DMS53 treated with DMSO at 0.1 percent for 48 hours (cell line): Measurements from ENCODE around the gene STK17A.
"Not testable (repeated sequence)": the region's sequence is repeated elsewhere in the genome, so short reads cannot be mapped to it uniquely, and the experiment has no call there.

Source experiments
- DNase-seq: peaks from one replicate; lab custom pipeline; 2025; ENCODE audit not compliant: unreplicated experiment; lab: John Stamatoyannopoulos, UW

Gene STK17A

DNA sequence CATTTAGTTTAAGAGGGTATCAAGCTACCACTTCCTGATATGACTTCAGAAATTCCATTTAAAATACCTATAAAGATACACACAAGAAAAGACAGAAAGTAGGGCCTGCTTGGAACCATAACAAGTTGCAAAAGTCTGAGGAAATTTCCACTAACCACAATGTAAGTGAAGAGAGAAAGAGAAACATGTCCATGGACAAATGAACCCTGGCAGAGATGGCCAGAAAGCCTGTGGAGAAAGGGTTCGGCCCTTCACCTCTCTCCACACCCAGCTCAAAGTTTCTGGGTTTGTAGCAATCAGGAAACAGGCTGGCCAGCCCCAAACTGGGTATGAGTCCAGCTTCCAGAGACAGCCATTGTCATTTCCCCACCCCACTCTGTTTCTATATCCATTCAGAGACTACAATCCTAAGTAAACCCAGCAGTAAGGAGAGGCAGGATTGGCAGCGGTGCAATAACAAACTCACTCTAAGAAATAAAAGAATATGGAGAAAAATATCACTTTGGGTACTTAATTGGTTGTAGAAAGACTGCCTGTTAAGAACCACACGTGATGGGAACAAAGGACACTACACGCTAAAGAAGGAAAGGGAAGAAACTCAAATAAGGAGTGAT is 71.1 kb downstream of the STK17A start:
- no peak for DNase-seq

DNA sequence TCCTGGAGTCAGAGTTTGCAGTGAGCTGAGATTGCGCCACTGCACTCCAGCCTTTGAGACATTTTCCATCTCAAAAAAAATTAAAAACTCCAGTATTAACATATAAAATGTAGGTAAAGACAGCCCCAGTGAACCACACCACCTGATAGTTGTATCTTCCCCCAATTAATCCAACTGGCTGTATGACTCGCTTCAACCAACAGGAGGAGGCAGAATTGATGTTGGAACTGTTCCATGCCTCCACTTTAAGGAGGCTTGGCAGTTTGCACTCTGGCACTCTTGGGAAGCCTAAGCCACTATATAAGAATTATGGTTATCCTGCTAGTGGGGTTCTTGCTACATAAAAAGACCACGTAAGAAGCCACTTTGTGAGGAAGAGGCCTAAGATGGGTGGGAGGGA is 72.7 kb downstream of the STK17A start:
- no peak for DNase-seq

- DNase-seq, result no peak
Observed at GRCh38 chr7:43656997-43657396, 74.1 kb downstream of the STK17A start.

DNA sequence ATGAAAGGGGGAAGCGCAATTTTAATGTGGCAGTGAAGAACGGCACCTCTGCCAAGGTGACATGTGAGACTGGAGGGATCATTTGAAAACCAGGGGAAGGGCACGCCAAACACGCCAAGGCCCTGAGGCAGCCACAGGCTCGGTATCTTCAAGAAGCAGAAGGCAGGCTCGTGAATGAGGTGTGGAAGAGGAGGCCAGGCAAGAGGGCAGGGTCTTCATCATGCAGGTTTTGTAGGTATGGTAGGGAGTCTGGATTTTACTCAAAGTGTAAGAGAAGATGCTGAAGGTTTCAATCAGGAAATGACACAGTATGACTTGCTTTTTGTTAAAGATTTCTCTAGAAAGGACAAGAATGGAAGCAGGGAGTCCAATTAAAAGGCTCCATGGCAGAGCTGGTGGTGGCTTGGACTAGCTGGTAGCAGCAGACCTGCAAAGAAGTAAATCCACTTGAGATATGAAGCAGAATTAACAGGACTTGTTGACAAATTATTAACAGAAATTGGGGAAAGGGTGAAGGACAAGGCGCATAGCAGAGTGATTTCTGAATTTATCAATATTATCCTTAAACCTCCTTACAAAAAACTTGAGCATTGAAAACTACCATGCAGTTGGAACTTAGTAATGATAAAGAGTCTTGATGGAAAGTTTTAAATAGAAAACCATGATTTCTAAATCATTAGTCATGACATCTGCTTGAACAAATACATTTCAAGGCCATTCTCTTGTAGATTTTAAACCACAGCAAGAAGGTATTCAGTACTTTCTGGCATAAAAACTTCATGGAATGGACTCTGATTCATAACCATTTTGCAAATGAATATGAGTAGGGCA is 76.0 kb downstream of the STK17A start:
- no peak for DNase-seq

GRCh38 chr7:43659549-43659896 is 76.6 kb downstream of the STK17A start:
- no peak for DNase-seq

DNA sequence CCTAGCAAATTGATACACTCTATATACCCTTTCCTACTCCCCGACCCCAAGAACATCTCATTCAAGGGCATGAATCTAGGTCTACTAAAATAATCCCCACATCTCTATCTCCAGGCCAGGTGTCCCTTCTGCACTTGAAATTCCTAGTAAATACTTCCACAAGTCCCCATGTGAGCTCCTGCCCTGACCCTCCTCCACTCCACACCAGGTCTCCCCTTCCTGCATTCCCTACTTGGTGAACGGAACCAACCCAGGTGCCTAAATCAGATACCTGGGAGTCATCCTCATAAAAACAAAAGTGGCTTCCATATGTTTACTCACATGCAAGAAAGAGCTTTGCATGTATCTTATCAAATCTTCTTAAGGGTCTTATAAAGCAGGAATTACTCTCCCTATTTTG is 77.2 kb downstream of the STK17A start:
- DNase-seq, result no peak

DNA sequence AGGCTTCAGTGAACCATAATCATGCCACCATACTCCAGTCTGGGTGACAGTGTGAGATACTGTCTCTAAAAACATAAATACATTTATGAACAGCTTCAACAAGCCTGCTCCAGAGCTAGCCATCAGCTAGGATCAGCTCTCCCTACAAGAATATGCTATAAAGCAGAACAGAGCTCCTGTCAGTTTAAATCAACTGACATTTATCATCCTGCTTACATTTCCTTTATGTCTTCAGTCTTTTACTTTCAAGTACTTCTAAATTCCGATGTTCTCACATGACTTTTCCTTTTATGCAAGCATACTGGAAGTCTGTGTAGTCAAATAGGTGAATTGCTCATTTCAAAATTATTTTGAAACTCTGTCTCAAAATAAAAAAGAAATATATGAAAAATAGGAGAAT is 81.8 kb downstream of the STK17A start:
- DNase-seq, result no peak

GRCh38 chr7:43666938-43667337 is 84.0 kb downstream of the STK17A start:
- DNase-seq, result no peak

GRCh38 chr7:43668035-43668434 is 85.1 kb downstream of the STK17A start:
- DNase-seq, result no peak

DNA sequence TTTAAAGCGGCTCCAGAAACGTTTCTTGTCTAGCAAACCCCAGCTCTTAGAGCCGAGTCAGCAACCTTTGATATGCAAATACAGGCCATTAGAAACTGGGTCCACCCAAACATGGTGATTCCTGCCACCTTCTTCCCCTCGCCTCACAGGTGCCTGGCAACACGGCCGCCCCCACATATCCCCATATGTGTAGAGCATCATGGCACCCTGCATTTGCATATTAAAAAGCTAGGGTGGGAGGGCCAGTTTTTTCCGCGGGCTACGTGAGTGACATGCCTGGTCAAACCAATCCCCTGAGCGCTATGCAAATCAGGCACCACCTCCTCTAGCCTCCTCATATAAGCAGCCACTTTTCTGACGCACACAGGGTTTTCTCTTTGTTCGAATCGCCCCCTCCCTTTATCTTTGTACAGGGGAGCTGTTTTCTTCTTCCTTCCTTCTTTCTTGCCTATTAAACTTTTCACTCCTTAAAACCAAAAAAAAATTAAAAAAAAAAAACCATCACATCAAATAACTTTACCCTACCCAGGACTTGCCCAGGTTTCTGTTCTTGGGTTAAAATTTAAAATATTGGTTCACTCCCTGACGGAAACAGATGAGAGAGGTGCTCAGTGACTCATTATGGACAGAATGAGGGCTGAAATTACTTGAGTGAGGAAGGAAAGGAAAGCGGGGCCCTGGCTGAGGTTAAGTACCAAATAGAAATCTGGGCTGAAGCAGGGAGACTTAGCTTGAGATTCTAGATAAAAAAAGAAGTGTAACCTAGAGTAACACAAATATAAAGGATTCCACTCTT is 86.6 kb downstream of the STK17A start:
- DNase-seq, result no peak

GRCh38 chr7:43671521-43671920 is 88.6 kb downstream of the STK17A start:
- no peak for DNase-seq

DNA sequence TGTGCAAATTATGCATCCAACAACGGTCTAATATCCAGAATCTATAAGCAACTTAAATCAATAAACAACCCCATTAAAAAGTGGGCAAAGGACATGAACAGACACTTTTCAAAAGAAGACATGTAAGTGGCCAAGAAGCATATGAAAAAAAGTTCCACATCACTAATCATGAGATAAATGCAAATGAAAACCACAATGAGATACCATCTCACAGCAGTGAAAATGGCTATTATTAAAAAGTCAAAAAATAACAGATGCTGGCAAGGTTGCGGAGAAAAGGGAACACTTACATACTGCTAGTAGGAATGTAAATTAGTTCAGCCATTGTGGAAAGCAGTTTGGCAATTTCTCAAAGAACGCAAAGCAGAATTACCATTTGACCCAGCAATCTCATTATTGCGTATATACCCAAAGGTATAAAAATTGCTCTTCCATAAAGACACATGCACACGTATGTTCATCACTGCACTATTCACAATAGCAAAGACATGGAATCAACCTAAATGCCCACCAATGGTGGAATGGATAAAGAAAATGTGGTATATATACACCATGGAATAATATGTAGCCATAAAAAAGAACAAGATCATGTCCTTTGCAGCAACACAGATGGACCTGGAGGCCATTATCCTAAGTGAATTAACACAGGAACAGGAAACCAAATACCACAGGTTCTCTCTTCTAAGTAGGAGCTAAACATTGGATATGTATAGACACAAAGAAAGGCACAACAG is 90.5 kb downstream of the STK17A start:
- not testable (repeated sequence) for DNase-seq

GRCh38 chr7:43674559-43675436 is 91.9 kb downstream of the STK17A start:
- DNase-seq, result peak; percentile 69
